IPS DF 19.7 (cell line): ENCODE results near the gene SLCO3A1.
A peak's percentile ranks its signal among the peaks of the same experiment; 100 is the strongest.
"Not testable (repeated sequence)": the region's sequence is repeated elsewhere in the genome, so short reads cannot be mapped to it uniquely, and the experiment has no call there.

Experiments
- DNase-seq: peaks from one replicate; pipeline ENCODE4 v3.0.0-alpha.2; 2013; ENCODE audit warnings: low read depth, low spot score

Gene SLCO3A1

DNA sequence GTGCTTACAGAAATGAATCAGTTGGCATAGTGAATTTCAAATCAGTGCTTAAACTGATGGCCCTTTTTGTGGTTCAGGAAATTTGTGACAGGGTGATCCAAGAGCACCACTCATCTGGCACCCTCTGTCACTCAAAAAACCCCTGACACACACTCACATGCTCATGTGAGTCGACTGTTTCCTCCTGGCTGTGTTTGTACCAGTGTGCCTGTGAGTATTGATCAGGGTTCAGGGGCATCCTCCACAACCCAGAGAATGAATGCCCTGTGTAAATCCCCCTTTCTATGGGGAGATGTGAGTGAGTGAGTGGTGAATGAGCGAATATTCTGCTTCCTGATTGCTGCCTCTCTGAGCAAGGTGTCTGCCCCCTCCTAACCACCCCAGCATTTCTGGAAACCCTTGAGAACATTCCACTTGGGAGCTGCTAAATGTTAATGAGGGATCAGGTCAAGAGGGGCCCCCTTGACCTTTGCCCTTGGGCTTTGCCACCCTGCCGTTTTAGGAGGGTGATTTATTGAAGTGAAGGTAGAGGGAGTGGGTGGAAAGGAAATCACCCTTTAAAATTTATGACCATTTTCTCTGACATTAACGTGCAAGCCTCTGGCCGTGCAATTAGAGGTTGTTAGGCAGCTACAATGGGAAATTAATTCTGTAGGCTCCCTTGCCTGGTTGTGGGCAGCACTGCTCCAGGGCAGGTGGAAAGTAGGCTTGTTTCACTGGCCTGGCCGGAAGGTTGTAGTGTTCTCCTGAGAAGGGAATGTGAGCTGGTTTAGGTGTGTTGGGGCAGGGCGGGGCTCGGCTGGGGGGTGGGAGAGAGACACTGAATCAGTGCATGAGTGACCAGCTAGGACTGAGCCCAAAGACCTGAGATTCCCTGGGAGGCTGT, 87.2 kb downstream of the SLCO3A1 start:
- DNase-seq, result no peak

- no peak for DNase-seq
These were observed 88.6 kb downstream of the SLCO3A1 start for GRCh38 chr15:91941871-91942658.

- DNase-seq, result no peak
These were observed 89.3 kb downstream of the SLCO3A1 start for GRCh38 chr15:91942720-91943394.

DNA sequence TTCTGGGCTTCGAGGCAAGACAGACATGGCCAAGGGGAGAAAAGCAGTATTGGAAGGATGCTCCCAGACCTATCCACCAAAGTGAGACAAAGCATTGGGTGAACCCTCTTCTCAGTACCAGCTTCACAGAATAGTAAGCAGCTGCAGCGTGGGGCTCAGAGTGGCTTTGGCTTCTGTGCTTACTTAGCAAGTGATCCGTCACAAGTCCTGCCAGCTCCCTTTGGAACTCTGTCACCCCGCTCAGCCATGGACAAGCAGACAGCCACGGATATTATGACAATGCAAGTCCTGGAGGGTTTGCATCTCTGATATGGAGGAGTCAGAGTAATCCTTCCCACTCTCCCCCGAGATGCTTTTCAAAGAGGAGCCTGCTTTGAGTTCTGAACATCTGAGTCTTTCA, 90.8 kb downstream of the SLCO3A1 start:
- DNase-seq, result no peak

DNA sequence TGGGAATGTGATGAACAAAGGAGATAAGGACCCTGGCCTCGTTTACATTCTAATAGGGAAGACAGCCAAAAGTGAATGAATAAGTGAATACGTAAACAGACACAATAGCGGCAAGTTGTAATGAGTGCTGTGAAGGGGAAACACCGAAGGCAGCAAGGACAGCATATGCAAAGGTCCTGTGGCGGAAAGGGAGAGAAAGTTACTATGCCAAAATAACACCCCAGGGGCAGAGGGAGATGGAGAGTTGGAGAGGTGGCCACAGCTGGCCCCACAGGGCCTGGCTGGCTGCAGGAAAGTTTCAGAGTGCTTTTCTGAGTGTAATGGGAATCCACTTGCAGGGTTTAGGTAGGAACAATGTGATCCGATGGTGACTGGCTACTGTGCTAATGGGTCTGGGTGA, 91.9 kb downstream of the SLCO3A1 start:
- no peak for DNase-seq

DNA sequence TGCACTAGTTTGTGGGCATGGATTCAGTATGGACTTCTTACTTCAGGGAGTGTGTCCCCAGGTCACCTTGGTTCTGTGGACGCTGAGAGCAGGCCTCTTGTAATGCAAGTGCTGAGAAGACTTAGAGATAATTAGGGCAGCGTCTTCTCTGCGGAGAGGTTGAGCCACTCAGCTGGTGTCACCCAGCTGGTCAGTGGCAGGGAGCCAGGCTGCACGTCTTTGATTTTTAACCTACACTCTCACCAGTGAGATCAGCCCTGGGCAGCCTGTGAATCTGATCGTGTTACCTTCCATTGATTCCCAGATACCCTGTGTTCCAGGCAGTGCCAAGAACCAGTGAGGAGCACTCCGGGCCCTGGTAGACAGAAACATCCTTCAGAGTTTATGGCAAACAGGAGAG, 92.6 kb downstream of the SLCO3A1 start:
- DNase-seq, result no peak

DNA sequence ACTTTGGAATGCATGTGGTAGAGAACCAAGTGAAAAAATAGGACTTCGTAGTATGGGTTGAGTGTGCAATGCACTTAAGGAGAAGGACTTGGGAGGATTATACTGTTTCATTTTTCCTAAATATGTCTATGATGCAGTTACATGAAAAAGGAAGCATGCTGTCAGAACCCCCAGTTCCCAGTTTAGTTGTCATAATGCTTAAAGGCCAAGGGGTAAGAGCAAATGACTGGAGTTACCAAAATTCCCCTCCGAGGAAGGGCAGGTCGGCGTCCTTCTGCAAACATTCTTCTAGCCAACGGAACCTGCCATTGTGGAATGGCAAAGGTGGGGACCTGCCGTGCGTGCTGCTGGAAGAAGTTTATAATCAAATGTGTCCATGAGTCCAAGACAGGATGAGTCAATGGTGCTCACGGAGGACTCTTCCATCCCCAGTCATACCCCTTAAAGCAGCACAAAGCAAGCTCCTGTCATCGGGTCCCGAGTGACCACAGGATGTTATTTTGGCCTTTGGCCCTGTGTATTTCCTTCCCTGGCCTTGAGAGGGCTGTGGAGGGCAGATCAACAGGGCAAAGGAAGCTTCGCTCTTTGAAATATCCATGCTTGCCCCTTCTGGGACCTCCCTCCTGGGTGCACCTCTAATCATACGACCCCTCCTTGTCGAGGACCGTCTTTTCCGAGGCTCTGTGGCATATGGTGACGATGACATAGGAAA, 93.2 kb downstream of the SLCO3A1 start:
- no peak for DNase-seq

GRCh38 chr15:91947293-91947679, 93.8 kb downstream of the SLCO3A1 start:
- DNase-seq, result no peak

GRCh38 chr15:91947683-91948608, 94.4 kb downstream of the SLCO3A1 start:
- peak; percentile 74 for DNase-seq

- DNase-seq, result no peak
These were observed 95.9 kb downstream of the SLCO3A1 start for GRCh38 chr15:91949361-91949760.

GRCh38 chr15:91950054-91950453, 96.5 kb downstream of the SLCO3A1 start:
- no peak for DNase-seq

GRCh38 chr15:91950631-91951329, 97.3 kb downstream of the SLCO3A1 start:
- no peak for DNase-seq

DNA sequence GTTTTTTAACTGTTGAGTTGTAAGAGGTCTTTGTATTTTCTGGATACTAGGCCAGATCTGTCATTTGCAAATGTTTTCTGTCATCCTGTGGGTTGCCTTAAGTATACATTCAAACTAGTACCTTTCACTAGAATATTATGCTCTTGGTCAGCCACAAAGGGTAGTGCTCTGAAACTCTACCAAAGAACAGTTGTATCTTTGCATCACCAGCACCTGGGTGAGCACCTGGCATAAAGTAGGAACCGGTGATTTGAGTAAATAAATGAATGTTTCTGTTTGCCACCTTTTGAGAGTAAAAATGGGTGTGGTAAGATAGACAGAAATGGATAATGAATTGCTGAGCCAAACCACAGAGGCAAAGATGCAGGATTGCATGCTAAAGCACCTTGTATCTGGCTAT, 98.7 kb downstream of the SLCO3A1 start:
- DNase-seq, result no peak

- DNase-seq, result no peak
These were observed 99.9 kb downstream of the SLCO3A1 start for GRCh38 chr15:91953432-91953831.

- DNase-seq, result no peak
These were observed 100.8 kb downstream of the SLCO3A1 start for GRCh38 chr15:91954292-91954691.

DNA sequence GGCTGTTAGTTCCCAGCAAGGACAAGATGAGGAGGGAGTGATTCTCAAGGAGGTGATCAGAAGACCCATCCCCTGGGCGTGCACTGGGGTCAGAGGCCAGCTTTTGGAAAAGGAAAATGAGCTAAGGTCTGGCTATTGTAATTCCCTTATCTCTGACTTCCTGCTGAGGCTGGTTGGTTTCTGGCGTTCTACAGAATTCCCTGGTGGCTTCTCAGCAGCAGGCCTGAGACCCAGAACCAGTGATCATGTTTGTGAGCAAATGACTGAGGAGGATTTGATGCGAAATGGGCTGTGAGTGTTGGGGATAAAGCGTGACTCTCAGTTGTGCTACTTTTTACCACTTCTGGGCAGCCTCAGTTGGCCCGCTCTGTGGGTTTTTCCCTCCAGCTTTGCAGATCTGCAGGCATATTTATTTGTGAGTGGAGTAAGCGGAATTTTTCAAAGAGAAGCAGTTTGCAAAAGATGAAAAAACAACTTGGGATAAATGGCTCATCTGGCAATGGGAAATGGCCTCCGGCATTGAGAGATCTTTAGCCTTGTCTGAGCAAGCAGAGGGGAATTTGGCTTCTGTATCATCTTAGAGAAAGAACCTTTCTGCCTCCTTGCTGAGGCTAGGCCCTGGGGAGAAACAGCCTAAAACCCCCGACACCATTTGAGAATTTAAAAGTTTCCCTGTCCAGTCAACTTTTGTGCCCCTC, 102.7 kb downstream of the SLCO3A1 start:
- no peak for DNase-seq

- no peak for DNase-seq
These were observed 107.8 kb downstream of the SLCO3A1 start for GRCh38 chr15:91961357-91961756.

GRCh38 chr15:91963747-91964146, 110.2 kb downstream of the SLCO3A1 start:
- not testable (repeated sequence) for DNase-seq

DNA sequence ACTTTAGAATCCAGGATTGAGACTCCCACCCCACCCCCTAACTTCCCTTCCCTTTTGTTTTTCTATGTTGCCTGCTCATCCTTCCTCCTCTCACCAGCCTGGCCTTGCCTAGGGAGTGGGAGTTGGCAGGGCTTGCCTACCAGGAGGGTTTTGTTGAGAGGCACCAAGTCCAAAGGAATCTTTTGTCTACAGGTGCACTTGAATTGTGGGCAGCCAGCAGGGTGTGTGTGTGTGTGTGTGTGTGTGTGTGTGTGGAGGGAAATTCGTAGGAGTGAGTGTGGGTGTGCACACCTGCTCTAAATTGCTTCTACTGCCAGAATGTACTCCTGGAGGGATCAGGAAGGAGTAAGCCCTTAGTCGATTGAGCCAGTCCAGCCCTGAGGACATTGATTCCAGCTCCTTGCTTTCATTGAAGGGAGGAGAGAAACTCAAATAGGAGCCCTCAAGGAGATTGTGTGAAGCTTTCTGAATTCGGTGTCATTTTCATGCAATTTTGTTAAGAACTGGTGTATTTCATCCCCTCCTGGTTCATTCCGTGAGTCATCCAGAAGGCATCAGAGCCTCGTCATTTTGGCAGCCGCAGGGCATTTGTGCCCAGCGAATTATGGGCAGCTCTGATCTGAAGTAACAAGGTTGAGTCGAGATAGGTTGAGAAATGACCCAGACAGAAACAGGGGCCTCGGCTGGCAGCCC, 112.1 kb downstream of the SLCO3A1 start:
- DNase-seq, result no peak
